Spleen (tissue), 7 donors: ENCODE data around the gene IFI27.

Source experiments
- CTCF ChIP-seq, 11 experiments: fragments of 200-600 bp in 7 of 11; fragments of 450-650 bp in 4 of 11; sonication (generic) in 4 of 11; IDR thresholded peaks in 8 of 11; conservative IDR thresholded peaks in 3 of 11; 1 replicate in 7 of 11; 2 replicates in 4 of 11; pipeline versions ENCODE4 v1.4.0 to v1.8.0; 2016 to 2021; ENCODE audit warnings: antibody characterized with exemption in 11 of 11, inconsistent platforms in 4 of 11, mild to moderate bottlenecking in 1 of 11
- POLR2A ChIP-seq, 3 donors: fragments of 450-650 bp; IDR thresholded peaks; one replicate each; pipeline ENCODE4 v1.5.1; 2017; ENCODE audit warnings: antibody characterized with exemption in 3 of 3, mild to moderate bottlenecking in 1 of 3
- donor health status: DM: no; HTN: no; CAD: no; lungs with moderate emphysema.
- donor health status: DM: no; HTN: no; CAD: no.
- donor health status: DM: no; HTN: no; CAD: no.

DNA sequence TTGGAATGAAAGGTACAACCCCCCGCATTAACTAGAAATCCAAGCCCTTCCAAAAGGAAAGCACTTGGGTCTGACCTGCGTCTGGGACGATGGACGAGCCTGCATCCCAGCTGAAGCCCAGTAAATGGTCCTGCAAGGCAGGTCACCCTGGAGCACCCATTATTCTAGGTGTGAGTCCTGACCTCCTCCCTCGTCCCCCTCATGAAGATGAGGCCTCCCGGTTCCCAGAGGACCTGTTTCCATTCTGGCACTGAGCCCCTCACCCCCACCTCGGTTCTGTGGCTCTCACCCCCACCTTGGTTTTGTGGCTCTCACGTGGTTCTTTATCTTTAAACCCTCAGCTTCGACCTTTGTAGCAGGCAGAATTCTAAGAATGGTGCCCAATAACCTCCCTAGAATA lies 7.3 kb downstream of the IFI27 start:
- TF ChIP-seq CTCF (IDR thresholded peaks at IDR 0.05 in 8 of 11, conservative IDR thresholded peaks at IDR 0.05 in 3 of 11), result no peak
- TF ChIP-seq POLR2A (IDR thresholded peaks at IDR 0.05), result no peak
